Activated gamma-delta T cell treated with anti-CD3 and anti-CD28 coated beads, Interleukin-2, amount 50 U/mL, for 16 hours (primary cell): ENCODE measurements around the gene ARHGEF18.
A peak's percentile ranks its signal among the peaks of the same experiment; 100 is the strongest.
"Not testable (repeated sequence)": the region's sequence is repeated elsewhere in the genome, so short reads cannot be mapped to it uniquely, and the experiment has no call there.

Source experiments
- DNase-seq: peaks from one replicate; pipeline ENCODE4 v3.0.0-alpha.2; 2020; ENCODE audit warnings: low read depth

Gene ARHGEF18

DNA sequence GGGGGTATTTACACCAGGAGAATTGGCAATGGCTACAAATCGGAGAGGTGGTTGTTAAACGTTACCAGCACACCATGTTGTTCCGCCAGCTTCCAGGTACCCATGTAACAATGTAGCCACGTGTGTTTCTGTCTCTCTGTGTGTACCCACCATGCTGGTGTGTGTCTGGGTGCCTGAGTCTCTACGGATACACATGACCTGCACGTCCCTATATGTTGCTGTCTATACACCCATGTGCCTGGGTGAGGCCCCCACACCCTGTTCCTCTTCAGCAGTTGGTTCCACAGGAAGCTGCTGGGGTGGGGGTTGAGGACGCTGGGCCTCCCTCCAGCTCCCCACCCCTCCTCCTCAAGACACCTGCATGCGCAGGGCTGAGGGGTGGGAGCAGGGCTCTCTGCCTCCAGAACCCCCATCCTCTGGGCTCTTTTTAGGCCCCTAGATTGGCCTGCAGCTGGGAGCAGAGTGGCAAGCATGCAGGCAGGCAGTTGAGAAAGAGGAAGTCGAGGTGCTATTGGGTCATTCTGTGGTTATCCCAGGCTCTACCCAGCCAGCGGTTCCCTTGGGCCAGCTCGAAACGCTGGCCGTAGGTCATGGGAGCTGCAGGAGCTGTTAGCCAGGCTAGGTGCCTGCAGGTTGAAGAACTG, at the start of gene ARHGEF18:
Gene ARHGEF18 (plus strand): TSS at position 351 of the 644 bp plus-strand sequence. CDS start 13,954 bp downstream, outside the sequence.
- DNase-seq = no peak

DNA sequence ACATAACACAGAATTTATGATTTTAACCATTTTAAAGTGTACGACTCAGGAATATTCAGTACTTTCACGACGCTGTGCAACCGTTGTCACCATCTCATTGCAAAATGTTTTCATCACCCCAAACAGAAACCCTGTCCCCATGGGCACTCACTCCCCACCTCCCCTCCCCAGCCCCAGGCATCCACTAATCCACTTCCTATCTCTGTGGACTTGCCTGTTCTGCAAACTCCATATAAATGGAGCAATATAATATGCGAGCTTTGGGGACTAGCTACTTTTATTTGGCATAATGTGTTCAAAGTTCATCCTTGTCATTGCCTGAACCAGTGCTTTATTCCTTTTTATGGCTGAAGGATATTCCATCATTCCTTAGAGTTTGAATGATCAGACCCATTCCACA, 47.2 kb upstream of the ARHGEF18 start:
- DNase-seq = no peak

DNA sequence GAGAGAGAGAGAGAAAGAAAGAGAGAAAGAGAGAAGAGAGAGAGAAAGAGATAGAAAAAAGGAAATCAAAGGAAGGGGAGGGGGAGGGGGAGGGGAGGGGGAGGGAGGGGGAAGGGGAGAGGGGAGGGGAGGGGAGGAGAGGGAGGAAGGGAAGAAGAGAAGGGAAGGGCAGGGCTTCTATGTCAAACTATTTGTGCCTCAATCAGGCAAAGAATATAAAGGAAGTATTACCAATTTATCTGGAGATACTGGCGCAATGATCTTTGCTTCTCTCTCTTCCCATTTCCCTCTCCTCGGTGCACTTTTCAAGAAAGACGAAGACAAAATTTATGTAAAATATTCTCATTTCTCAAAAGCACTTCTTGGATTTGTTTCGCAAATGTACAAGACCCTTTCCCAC, 45.3 kb upstream of the ARHGEF18 start:
- no peak for DNase-seq

DNA sequence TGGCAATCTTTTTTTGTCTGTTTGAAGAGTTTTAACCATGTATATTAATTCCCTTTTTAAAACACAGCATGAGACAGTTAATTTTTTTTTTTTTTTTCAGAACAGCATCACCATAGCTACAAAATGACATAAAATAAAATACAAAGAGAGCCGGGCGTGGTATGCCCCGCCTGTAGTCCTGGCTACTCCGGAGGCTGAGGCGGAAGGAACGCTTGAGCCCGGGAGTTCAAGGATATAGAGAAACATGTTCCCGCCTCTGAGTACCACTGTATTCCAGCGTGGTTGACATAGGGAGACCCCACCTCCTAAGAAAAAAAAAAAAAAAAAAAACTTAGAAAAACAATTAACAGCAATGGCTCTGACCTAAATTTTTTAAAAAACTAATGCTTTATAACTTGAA, 44.5 kb upstream of the ARHGEF18 start:
- DNase-seq = no peak

DNA sequence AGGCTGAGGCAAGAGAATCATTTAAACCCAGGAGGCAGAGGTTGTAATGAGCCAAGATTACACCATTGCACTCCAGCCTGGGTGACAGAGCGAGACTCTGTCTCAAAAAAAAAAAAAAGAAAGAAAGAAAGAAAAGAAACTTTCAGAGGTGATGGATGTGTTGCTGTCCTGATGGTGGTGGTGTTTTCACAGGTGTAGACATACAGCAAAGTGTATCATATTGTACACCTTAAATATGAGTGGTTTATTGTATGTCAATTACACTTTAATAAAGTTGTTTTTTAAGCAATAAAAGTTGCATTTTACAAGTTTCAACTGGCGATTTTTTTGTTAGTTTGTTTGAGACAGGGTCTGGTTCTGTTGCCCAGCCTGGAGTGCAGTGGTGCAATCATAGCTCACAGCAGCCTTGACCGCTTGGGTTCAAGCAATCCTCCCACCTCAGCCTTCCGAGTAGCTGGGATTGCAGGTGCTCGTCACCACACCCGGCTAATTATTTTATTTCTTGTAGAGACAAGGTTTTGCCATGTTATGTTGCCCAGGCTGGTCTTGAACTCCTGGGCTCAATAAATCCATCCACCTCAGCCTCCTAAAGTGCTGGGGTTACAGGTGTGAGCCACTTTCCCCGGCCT, 41.0 kb upstream of the ARHGEF18 start:
- no peak for DNase-seq

DNA sequence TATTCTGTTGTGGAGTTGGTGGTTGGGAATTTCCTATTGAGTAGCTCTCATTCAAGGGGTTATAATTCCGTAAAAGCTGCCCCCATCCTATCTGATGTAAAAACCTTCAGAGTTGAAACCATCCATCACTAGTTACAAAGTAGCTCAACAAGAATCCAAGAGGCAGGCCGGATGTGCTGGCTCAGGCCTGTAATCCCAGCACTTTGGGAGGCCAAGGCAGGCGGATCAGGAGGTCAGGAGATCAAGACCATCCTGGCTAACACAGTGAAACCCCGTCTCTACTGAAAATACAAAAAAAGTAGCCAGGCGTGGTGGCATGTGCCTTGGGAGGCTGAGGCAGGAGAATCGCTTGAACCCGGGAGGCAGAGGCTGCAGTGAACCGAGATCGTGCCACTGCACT, 40.4 kb upstream of the ARHGEF18 start:
- not testable (repeated sequence) for DNase-seq

DNA sequence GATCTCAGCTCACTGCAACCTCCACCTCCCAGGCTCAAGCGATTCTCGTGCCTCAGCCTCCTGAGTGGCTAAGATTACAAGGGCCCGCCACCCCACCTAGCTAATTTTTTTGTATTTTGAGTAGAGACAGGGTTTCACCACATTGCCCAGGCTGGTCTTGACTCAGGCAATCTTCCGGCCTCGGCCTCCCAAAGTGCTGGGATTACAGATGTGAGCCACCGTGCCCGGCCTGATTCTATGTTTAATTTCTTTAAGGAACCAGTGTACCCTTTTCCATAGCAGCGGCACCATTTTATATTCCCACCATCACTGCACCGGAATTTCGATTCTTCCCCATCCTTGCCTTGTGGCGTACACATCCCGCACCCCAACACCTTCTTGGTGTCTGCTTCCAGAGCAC, 36.8 kb upstream of the ARHGEF18 start:
- no peak for DNase-seq

DNA sequence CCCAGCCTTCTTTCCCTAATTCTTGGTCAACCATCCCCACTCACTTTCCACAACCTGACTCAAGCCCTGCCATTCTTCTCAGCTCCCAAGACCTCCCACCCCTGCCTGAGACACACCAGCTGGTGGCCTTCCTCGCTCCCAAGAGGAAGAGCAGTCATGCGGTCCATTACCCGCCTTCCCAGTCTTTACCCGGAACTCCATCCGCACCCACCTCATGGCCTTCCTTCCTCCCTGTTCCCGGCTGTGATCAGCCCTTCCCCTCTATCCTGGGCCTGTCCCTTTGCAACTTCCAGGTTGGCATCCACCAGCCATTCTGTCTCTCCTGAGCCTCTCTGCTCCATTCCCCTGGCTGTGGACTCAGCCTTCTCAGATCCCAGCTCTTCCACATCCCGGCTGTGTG, 35.9 kb upstream of the ARHGEF18 start:
- no peak for DNase-seq

DNA sequence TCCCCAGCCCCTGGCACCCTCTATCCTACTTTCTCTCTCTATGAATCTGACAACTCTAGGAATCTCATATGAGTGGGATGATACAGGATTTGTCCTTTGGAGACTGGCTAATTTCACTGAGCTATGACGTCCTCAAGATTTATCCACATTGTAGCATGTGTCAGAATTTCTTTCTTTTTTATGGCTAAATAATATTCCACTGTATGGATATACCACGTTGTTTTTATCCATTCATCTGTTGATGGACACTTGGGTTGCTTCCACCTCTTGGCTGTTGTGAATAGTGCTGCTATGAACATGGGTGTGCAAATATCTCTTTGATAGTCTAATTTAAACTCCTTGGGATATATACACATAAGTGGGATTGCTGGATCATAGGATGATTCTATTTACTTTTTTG, 30.6 kb upstream of the ARHGEF18 start:
- no peak for DNase-seq

DNA sequence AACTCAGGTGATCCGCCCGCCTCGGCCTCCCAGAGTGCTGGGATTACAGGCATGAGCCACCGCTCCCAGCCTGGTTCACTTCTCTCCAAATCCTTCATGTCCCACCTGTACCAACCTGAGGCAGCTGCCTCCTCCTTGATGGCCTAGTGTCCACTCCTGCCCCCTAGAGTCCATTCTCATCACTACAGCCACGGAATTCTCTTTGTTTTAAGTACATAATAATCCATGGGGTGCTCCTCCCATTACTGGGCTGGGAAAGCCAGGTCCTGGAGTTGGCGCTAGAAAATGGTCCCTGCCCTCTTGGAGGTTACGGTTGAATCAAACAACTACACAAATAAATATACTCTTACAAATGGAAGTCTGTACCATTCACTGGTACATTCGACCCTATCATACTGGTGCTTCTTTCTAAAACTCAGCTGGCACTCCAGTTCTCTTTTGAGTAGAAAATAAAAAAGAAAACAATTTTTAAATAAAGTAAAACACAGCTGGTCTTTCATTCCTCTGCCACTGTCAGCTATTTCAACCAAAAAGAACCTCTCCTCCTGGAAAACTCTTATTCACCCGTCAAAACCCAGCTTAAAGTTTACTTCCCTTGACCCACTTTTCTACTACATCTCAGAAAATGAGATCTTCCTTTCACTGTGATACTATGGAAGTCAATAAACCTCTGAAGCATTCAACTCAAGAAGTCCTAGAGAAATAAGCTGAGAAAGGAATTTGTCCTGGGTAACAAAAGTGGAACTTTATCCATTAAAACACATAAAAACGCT, 22.4 kb upstream of the ARHGEF18 start:
- DNase-seq = no peak

DNA sequence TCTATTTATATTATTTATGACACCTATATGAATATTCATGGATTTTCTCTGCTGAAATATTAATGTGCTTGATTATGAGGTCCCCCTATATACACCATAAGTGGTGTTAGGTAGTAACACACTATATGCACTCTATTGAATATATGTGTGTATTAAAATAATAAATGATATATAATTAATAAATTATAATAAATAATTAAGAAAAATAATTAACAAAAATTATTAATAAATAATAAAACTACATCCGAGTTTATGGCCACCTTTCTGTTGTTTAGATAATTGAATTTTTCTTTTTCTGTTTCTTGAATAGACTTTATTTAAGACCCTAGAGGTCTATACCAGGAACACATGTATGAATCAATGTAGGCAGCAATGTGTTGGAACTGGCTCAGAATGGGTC, 20.9 kb upstream of the ARHGEF18 start:
- no peak for DNase-seq

DNA sequence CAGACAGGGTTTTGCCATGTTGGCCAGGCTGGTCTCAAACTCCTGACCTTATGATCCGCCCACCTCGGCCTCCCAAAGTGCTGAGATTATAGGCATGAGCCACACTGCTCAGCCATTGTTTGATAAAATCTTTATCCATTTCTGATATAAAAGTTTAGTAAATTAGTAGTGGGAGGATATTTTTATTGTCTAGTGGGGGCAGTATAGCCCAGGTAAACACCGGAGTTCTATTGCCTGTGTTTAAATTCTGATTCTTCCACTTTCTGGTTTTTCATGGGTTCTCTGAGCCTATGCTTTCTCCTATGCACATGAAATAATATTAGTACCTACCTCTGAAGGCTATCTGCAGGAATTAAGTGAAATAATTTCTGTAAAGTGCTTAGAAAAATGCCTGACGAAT, 20.1 kb upstream of the ARHGEF18 start:
- no peak for DNase-seq

DNA sequence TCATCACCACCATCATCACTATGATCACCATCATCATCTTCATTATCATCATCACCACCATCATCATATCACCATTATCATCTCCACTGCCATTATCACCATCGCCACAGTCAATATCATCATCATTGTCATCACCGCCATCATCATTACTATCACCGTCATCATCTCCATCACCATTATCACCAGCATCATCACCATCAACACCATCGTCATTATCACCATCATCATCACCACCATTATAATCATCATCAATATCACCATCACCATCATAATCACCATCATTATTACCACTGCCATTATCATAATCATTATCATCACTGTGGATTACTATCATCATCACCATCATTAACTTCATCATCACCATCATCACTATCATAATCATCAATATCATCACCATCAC, 17.3 kb upstream of the ARHGEF18 start:
- no peak for DNase-seq

DNA sequence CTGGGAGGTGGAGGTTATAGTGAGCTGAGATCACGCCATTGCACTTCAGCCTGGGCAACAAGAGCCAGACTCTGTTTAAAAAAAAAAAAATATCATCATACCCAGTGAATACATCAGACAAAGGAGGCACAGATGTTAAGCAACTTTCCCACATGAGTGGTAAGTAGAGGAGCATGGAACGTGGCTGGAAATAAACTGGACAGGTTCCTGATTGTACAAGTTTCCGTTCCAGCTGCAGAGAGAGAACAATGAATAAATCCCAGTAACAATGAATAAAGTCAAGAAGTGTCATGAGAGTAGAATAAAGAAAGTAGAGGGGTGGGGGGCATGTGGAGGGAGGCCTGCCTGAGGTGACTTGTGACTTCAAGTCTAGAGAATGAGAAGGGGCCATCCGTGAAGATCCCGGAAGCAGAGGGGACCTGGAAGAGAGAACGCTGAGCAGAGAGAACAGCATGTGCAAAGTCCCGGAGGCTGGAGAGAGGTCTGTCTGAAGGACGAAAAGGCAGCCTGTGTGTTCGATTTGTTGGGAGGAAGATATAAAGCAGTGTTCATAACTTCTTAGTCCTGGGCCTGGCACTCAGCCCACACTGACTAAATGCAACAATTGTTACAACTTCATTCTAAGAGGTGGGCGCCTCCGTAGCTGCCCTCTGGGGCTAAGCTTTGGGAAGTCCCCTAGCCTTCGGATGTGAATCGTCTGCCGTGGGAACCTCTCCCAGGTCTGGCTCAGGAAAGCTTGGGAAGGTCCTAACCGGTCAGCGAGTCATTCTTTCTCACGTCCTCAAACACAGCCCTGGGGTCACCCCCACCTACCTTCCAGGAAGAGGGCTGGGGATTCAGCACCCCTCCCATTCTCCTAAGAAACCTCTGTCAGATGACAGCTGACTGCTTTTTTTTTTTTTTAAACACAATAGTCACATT, 15.3 kb upstream of the ARHGEF18 start:
- no peak for DNase-seq

DNA sequence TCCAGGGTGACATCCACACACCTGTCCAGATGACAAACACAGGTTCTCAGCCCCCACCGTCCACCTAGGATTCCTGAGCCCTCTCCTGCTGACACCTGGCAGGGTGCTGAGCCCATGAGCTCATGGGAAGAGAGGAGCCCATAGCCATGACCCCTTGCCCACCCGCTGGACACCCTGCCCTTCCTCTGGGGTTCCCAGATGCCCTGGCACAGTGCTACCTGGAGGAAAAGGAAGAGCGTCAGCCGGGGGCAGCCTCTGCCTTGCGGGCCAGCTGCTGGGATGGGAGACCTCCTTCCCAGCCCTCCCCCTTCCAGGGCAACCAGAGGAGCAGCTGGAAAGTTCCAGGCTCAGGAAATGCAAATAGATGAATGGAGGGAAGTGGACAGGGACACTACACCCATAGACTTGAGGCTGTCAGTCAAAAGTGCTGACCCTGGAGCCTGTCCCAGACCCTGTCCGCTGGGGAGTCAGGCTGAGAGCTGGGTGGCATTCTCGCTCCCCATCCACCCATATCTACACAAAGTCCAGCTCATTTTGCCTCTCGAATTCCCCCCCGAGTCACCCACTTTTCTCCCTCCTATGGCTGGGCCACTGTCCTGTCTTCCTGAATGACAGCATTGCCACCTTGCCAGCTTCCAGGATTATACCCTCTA, 12.3 kb upstream of the ARHGEF18 start:
- no peak for DNase-seq

DNA sequence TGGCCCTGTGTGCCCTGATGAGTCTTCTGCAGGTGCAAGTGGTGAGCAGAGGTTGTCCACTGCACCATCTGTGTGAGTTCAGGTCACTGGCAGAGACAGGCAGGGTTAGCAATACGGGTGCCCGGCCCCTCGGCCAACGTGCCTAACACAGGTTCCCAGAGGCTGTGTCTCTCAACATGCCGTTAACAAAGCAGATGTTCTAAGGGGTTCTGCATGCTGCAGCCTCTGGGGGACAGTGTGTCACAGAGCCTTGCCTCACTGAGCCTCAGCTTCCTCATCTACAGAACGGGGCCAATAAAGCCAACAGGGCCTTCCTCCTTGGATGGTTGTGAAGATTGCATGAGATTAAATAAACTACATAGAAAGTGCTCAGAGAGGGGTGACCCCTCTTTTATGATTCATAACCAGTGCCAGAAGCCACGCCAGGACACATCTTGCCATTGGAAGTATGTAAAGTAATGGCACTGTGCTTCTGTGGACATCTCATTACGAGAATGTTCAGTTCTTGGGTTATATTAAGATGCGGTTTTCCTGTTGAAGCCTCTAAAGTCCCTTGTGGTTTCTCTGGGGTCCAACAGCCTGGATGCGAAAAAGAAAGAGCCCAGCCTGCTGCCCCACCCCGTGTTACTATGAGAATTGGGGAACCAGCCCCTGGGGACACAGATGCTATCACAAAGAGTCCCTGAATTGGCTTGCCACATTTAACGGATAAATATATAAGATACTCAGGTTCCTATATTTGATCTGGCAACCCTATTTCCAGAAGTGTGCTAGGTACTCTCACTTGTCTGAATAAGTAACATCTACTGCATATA, 11.2 kb upstream of the ARHGEF18 start:
- no peak for DNase-seq

DNA sequence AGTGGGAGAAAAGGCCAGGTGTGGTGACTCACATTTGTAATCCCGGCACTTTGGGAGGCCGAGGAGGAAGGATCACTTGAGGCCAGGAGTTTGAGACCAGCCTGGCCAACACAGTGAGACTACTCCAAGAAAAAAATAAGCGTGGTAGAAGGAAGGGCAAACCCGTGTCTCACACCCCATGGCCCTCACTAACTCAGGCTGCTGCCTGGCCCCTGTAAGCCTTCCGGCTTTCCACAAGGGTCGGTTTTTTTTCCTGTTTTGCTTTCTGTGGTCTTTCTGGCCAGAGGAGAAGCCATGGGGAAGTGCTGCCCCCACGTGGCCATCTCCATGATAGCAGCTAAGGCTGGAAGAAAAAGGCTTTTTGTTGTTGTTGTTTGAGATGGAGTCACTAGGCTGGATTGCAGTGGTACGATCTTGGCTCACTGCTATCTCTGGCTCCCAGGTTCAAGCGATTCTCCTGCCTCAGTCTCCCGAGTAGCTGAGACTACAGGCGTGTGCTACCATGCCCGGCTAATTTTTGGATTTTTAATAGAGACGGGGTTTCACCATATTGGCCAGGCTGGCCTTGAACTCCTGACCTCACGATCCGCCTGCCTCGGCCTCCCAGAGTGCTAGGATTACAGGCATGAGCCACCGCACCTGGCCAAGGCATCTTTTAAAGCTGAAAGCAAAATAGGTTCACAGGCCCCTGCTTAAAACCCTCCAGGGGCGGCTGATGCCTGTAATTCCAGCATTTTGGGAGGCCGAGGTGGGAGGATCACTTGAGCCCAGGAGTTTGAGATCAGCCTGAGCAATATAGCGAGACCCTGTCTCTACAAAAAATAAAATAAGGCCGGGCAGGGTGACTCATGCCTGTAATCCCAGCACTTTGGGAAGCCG, 7.5 kb upstream of the ARHGEF18 start:
- peak; percentile 81 for DNase-seq

DNA sequence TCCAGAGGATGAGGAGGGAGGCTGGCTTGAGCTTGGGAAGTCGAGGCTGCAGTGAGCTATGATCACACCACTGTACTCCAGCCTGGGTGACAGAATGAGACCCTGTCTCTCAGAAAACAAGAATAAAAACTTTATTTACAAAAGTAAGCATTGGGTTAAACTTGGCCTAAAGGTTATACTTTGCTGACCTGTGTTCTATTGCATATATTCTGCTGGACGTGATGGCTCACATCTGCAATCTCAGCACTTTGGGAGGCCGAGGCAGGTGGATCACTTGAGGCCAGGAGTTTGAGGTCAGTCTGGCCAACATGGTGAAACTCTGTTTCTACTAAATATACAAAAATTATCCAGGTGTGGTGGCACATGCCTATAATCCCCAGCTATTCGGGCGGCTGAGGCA, 6.6 kb upstream of the ARHGEF18 start:
- DNase-seq = no peak

DNA sequence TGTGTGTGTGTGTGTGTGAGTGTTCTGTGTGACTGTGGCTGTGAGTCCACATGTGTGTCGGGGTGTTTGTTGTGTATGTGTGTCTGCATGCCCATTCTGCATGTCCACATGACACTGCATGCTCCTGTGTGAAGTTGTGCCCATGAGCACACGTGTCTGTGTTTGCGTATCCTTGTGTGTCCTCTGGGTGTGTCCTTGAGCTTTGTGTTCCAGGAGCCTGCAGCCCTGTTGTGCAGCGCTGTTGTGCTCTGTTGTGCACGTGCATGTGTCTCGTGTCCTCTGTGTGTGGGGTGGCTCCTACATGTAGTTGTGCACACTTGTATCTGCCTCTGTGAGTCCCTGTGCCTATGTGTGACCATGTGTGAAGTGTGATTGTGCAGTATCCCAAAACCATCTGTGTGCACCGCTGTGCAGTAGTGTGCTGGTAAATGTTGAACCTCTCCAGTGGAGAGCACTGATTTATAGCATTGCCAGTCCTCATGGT, 2.2 kb upstream of the ARHGEF18 start:
- no peak for DNase-seq

DNA sequence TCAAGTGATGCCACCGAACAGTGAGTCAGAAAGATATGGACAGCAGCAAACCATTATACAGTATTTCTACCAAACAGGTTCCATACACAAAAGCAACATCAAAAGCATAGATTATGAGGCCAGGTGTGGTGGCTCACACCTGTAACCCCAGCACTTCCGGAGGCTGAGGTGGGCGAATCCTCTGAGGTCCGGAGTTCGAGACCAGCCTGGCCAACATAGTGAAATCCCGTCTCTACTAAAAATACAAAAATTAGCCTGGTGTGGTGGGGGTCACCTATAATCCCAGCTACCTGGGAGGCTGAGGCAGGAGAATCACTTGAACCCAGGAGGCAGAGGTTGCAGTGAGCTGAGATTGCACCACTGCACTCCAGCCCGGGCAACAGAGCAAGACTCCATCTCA, 1.7 kb upstream of the ARHGEF18 start:
- not testable (repeated sequence) for DNase-seq
